HG02642 (cell line): ENCODE data around the gene TERB2.
"Not testable (repeated sequence)": the region's sequence is repeated elsewhere in the genome, so short reads cannot be mapped to it uniquely, and the experiment has no call there.

ENCODE experiments used
- ATAC-seq: cut with Tn5 transposase; IDR thresholded peaks from one replicate; pipeline ENCODE4 v1.9.1; 2021; ENCODE audit warnings: mild to moderate bottlenecking; ENCODE audit not compliant: unreplicated experiment, poor library complexity

TERB2 gene

GRCh38 chr15:45001180-45001579 lies 44.7 kb downstream of the TERB2 start:
- not testable (repeated sequence) for ATAC-seq

DNA sequence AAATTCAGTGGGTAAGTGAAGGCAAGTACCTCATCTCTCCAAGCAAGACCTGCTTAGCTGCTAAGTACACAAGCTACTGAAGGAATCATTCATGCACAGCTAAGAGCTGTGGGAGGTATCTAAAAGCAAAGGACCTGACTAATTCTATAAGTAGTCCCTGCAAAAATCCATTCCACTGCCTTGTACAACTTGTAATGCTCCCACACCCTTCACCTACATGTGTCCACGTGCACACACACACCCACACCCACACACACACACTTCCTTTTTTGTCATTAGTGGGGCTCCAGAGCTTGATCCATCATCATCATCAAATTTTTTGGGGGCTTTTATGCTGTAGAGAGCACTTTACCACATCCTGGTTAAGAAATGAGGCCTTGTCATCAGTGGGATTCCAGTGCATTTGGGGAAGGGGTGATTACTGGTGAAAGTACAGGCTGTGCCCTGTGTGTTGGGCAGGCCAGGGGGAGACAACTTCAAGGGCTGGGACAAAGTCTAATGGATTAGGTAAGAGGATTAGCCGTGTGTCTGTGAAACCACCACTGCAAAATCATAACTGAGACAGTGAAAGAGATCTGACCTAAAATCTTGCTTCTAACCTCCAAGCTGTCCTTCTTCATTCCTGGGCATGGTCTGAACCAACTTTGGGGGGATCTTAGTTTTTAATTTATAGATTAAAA lies 47.4 kb downstream of the TERB2 start:
- ATAC-seq = not testable (repeated sequence)

GRCh38 chr15:45004590-45005175 lies 48.2 kb downstream of the TERB2 start:
- not testable (repeated sequence) for ATAC-seq

- ATAC-seq = no peak
Measured at GRCh38 chr15:45009046-45009445, 52.6 kb downstream of the TERB2 start.

DNA sequence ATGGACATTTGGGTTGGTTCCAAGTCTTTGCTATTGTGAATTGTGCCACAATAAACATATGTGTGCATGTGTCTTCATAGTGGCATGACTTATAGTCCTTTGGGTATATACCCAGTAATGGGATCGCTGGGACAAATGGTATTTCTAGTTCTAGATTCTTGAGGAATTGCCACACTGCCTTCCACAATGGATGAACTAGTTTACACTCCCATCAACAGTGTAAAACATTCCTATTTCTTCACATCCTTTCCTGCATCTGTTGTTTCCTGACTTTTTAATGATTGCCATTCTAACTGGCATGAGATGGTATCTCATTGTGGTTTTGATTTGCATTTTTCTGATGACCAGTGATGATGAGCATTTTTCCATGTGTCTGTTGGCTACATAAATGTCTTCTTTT lies 58.6 kb downstream of the TERB2 start:
- not testable (repeated sequence) for ATAC-seq

GRCh38 chr15:45020222-45020900 lies 63.9 kb downstream of the TERB2 start:
- ATAC-seq = not testable (repeated sequence)

GRCh38 chr15:45020901-45021259 lies 64.4 kb downstream of the TERB2 start:
- ATAC-seq = not testable (repeated sequence)

DNA sequence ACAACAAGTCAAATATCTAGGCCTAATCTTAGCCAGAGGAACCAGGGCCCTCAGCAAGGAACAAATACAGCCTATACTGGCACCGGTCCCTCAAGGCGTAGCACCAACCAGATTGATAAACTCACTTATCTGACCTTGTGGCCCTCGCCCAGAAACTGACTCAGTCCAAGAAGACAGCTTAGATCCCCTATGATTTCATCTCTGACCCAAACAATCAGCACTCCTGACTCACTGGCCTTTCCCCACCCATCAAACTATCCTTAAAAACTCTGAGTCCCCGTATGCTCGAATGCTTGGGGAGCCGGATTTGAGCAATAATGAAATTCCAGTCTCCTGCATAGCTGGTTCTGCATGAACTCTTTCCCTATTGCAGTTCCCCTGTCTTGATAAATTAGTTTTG lies 64.9 kb downstream of the TERB2 start:
- no peak for ATAC-seq

DNA sequence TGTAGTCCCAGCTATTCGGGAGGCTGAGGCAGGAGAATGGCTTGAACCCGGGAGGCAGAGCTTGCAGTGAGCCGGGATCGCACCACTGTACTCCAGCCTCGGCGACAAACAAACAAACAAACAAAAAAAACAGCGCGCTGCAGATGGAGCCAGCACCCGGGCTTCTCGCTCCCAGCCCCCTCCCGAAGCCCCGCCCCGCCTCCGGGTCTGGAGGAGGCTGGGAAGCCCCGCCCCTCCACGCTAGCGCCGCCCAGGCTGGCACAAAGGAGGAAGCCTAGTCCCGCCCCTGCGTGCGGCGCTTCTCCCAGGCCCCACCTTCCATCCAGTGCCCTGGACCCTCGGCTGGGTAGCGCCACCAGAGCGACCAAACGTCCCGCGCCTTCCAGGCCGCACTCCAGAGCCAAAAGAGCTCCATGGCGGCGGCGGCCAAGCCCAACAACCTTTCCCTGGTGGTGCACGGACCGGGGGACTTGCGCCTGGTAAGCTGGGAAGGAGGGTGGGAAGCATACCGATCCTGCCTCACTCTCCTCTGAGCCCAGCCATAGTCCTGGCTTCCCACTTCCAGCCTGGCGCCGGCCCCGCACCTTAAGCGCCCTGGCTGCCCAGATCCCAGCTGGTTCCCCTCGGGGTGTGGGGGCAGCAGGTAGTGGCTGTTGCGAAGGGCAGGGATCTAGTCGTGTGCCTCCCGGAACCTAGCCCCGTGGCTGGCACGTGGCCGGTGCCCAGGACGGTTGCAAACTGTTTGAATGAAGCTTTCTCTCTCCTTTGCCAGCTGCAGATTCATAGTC lies 66.6 kb downstream of the TERB2 start, which contains the start of gene SORD:
TSS of gene SORD (plus strand) at position 325 of the 788 bp plus-strand sequence. CDS start at position 414, 89 bp downstream.
- peak; percentile 97 for ATAC-seq

- ATAC-seq = no peak
Measured at GRCh38 chr15:45023659-45024225, 67.3 kb downstream of the TERB2 start.

DNA sequence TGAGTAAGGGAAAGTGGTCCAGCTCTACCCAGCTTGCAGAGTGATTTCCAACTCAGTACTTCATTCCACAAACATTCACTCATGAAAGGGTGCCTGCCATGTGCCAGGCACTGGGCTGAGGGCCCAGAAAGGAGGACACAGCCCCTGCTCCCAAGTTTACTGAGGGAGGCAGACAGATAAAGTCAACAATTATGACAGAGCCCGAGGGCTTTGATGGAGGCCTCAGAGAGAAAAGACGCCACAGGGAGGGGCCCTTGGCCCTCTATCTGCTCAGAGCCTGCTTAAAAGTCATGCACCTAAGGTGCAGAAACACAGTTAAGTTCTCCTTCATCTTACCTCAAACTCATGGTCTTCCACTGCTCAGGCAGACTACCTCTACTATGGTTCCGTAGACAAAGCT lies 68.2 kb downstream of the TERB2 start:
- not testable (repeated sequence) for ATAC-seq

- not testable (repeated sequence) for ATAC-seq
Measured at GRCh38 chr15:45025627-45026026, 69.1 kb downstream of the TERB2 start.

- no peak for ATAC-seq
Measured at GRCh38 chr15:45026651-45027190, 70.2 kb downstream of the TERB2 start.

DNA sequence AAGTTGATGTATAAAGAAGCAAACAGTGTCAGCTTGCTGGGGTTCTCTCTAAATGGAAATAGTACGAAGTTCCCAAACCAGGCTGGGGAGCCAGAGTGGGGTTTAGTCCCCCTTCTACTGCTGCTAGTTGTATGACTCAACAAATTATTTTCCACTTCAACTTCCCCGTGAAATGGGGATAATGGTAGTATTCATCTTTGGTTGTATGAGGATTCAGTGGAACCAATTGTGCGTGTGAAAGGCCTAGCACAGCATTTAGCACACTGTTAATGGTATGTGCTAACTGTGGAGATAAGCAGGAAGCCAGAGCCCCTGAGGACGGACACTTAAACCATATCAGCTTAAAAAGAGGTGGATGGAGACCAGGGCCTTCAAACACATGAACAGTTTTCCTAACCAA lies 70.7 kb downstream of the TERB2 start:
- ATAC-seq = no peak
